Mesenchymal stem cell (in vitro differentiated cells and primary cell): Measurements from ENCODE around the gene CBR3.
"Not testable (repeated sequence)": the region's sequence is repeated elsewhere in the genome, so short reads cannot be mapped to it uniquely, and the experiment has no call there.

ENCODE experiments used
- DNase-seq: peaks from one replicate; pipeline ENCODE4 v3.0.0-alpha.2; 2013
- H2AFZ ChIP-seq: one replicate; pipeline ENCODE4 v1.6.1; 2013; ENCODE audit warnings: low read depth, mild to moderate bottlenecking, control low read depth, inconsistent platforms, low read length, moderate library complexity
- H2AK5ac ChIP-seq: 2 replicates; pipeline ENCODE4 v1.6.1; 2013; ENCODE audit warnings: low read length, moderate library complexity, mild to moderate bottlenecking, inconsistent platforms; ENCODE audit not compliant: severe bottlenecking
- H2BK120ac ChIP-seq: one replicate; pipeline ENCODE4 v1.6.1; 2013; ENCODE audit warnings: low read depth, mild to moderate bottlenecking, inconsistent platforms, low read length, moderate library complexity
- H2BK12ac ChIP-seq, 2 experiments: one replicate each; pipeline ENCODE4 v1.6.1; 2013; ENCODE audit warnings: inconsistent platforms in 2 of 2, low read length in 2 of 2, mild to moderate bottlenecking in 2 of 2, moderate library complexity in 2 of 2, control low read depth in 1 of 2
- H2BK15ac ChIP-seq: one replicate; pipeline ENCODE4 v1.6.1; 2013; ENCODE audit warnings: mild to moderate bottlenecking, low read depth, inconsistent platforms; ENCODE audit not compliant: poor library complexity, severe bottlenecking
- H2BK5ac ChIP-seq: 2 replicates; pipeline ENCODE4 v1.6.1; 2013; ENCODE audit warnings: low read depth, mild to moderate bottlenecking, low read length, control low read depth, inconsistent platforms; ENCODE audit not compliant: poor library complexity, severe bottlenecking
- H3K14ac ChIP-seq, 2 experiments: one replicate each; pipeline ENCODE4 v1.6.1; 2013; ENCODE audit warnings: inconsistent platforms in 2 of 2, low read length in 2 of 2, control low read depth in 1 of 2, mild to moderate bottlenecking in 1 of 2, moderate library complexity in 1 of 2
- H3K18ac ChIP-seq, 2 experiments: one replicate each; pipeline ENCODE4 v1.6.1; 2013; ENCODE audit warnings: inconsistent platforms in 2 of 2, low read length in 2 of 2, control low read depth in 1 of 2, low read depth in 1 of 2, mild to moderate bottlenecking in 1 of 2
- H3K23ac ChIP-seq, 2 experiments: one replicate each; pipeline ENCODE4 v1.6.1; 2013; ENCODE audit warnings: inconsistent platforms in 2 of 2, low read length in 2 of 2, mild to moderate bottlenecking in 2 of 2, moderate library complexity in 2 of 2, control low read depth in 1 of 2
- H3K27ac ChIP-seq: 2 replicates; pipeline ENCODE4 v1.5.1; 2013; ENCODE audit warnings: mild to moderate bottlenecking, moderate library complexity, low read length, control low read depth, inconsistent platforms; ENCODE audit not compliant: poor library complexity, severe bottlenecking
- H3K27me3 ChIP-seq, 2 experiments: 2 replicates each; pipeline versions ENCODE4 v1.6.1 to v1.7.0; 2013; ENCODE audit warnings: low read length in 2 of 2, mild to moderate bottlenecking in 2 of 2, moderate library complexity in 2 of 2, control low read depth in 1 of 2, inconsistent platforms in 1 of 2; ENCODE audit not compliant: control insufficient read depth in 1 of 2, insufficient read depth in 1 of 2
- H3K36me3 ChIP-seq, 2 experiments: 2 replicates each; pipeline versions ENCODE4 v1.6.1 to v1.7.0; 2013; ENCODE audit warnings: low read length in 2 of 2, control low read depth in 1 of 2, inconsistent platforms in 1 of 2, low read depth in 1 of 2, mild to moderate bottlenecking in 1 of 2; ENCODE audit not compliant: insufficient read depth in 2 of 2, control insufficient read depth in 1 of 2
- H3K4ac ChIP-seq, 2 experiments: one replicate each; pipeline ENCODE4 v1.6.1; 2013; ENCODE audit warnings: inconsistent platforms in 2 of 2, low read length in 2 of 2, mild to moderate bottlenecking in 2 of 2, moderate library complexity in 2 of 2, control low read depth in 1 of 2, low read depth in 1 of 2
- H3K4me1 ChIP-seq: 2 replicates; pipeline ENCODE4 v1.6.1; 2013; ENCODE audit warnings: low read depth, low read length, control low read depth; ENCODE audit not compliant: control insufficient read depth, insufficient read depth
- H3K4me2 ChIP-seq: 2 replicates; pipeline ENCODE4 v1.6.1; 2013; ENCODE audit warnings: low read length, mild to moderate bottlenecking, inconsistent platforms; ENCODE audit not compliant: poor library complexity, severe bottlenecking
- H3K4me3 ChIP-seq, 2 experiments: 2 replicates each; pipeline versions ENCODE4 v1.5.1 to v1.7.0; 2013; ENCODE audit warnings: low read length in 2 of 2, mild to moderate bottlenecking in 2 of 2, control low read depth in 1 of 2, low read depth in 1 of 2; ENCODE audit not compliant: insufficient read depth in 1 of 2
- H3K79me1 ChIP-seq: replicated peaks from 2 replicates; pipeline ENCODE4 v1.6.1; 2013; ENCODE audit warnings: mild to moderate bottlenecking, control low read depth, low read length, inconsistent platforms; ENCODE audit not compliant: poor library complexity, severe bottlenecking
- H3K9ac ChIP-seq: 2 replicates; pipeline ENCODE4 v1.7.0; 2013; ENCODE audit warnings: mild to moderate bottlenecking, low read length, moderate library complexity
- H3K9me3 ChIP-seq: 2 replicates; pipeline ENCODE4 v1.7.0; 2013; ENCODE audit warnings: mild to moderate bottlenecking, low read length; ENCODE audit not compliant: control insufficient read depth
- H4K8ac ChIP-seq: one replicate; pipeline ENCODE4 v1.6.1; 2013; ENCODE audit warnings: inconsistent platforms, mild to moderate bottlenecking, low read length, moderate library complexity
- H4K91ac ChIP-seq: one replicate; pipeline ENCODE4 v1.6.1; 2013; ENCODE audit warnings: mild to moderate bottlenecking, low read length, inconsistent platforms
- WGBS: methylation state at CpG from one replicate; pipeline ENCODE4 v1.1.7; 2013; ENCODE audit warnings: mixed read lengths; 5-methylcytosine and 5-hydroxymethylcytosine counted together

The CBR3 gene

GRCh38 chr21:36130414-36130762, 4.5 kb upstream of the CBR3 start:
- not testable (repeated sequence) for H3K36me3 ChIP-seq, H3K9me3 ChIP-seq, H3K27me3 ChIP-seq, H3K79me1 ChIP-seq, H3K27ac ChIP-seq, DNase-seq, H2BK15ac ChIP-seq, H4K91ac ChIP-seq, H3K18ac ChIP-seq, H2AFZ ChIP-seq, H2BK12ac ChIP-seq, H3K14ac ChIP-seq, H2BK5ac ChIP-seq, H4K8ac ChIP-seq, H2AK5ac ChIP-seq, H3K23ac ChIP-seq, H2BK120ac ChIP-seq, H3K4ac ChIP-seq
- 23% methylated on average over 9 of the region's 18 CpGs for WGBS
- peak overlapping the region; percentile 52 for H3K4me2 ChIP-seq
- peak overlapping the region; percentile 47 for H3K9ac ChIP-seq
- peaks cover 11% of the 10 kb centered on the region for H3K4me1 ChIP-seq
- H3K4me3 ChIP-seq, result peak overlapping the region in 1 of 2 experiments; percentile 58

- H2AK5ac ChIP-seq, H3K9me3 ChIP-seq, H3K36me3 ChIP-seq, H2BK120ac ChIP-seq, H2BK5ac ChIP-seq, H3K23ac ChIP-seq, H3K14ac ChIP-seq, H4K91ac ChIP-seq, H3K27ac ChIP-seq, H3K27me3 ChIP-seq, H2BK12ac ChIP-seq, H3K4me2 ChIP-seq, H2AFZ ChIP-seq, H4K8ac ChIP-seq, H3K18ac ChIP-seq, H2BK15ac ChIP-seq, DNase-seq, H3K79me1 ChIP-seq, H3K4ac ChIP-seq: not testable (repeated sequence)
- Histone ChIP-seq H3K9ac (peak overlapping the region; percentile 47), H3K4me1 (peaks cover 13% of the 10 kb centered on the region), H3K4me3 (peak overlapping the region in 1 of 2 experiments; percentile 58)
- 84% methylated on average over 5 of the region's 5 CpGs for WGBS
Observed at GRCh38 chr21:36130839-36131238, 4.0 kb upstream of the CBR3 start.

- Histone ChIP-seq H2BK15ac (no peak overlapping the region), H2BK5ac (no peak overlapping the region), H2BK12ac (no peak overlapping the region), H4K8ac (no peak overlapping the region), H3K4me3 (no peak overlapping the region), H2BK120ac (no peak overlapping the region), H3K4me1 (peaks cover 18% of the 10 kb centered on the region), H3K4me2 (no peak overlapping the region), H2AK5ac (no peak overlapping the region), H3K9me3 (no peaks in the 10 kb centered on the region), H3K27me3 (no peaks in the 10 kb centered on the region), H3K36me3 (peaks cover 0 to 11% of the 10 kb centered on the region in 2 experiments), H3K9ac (no peak overlapping the region), H3K27ac (no peak overlapping the region), H3K14ac (no peak overlapping the region), H3K79me1 (peaks cover 3% of the 10 kb centered on the region), H3K23ac (no peak overlapping the region), H3K4ac (peak overlapping the region in 1 of 2 experiments; percentile 13), H4K91ac (no peak overlapping the region), H2AFZ (no peak overlapping the region), H3K18ac (no peak overlapping the region)
- no peak for DNase-seq
- WGBS, result 96% methylated on average over 8 of the region's 8 CpGs
Observed at GRCh38 chr21:36132696-36133095, 2.2 kb upstream of the CBR3 start.

- Histone ChIP-seq H3K4me2 (peak overlapping the region; percentile 91), H2AFZ (peak overlapping the region; percentile 94), H3K79me1 (peaks cover 6% of the 10 kb centered on the region), H3K14ac (no peak overlapping the region), H2BK12ac (no peak overlapping the region), H3K4ac (no peak overlapping the region), H3K4me3 (peak overlapping the region; percentile 76 to 92), H2BK120ac (peak overlapping the region; percentile 61), H3K23ac (no peak overlapping the region), H2BK15ac (peak overlapping the region; percentile 89), H3K9me3 (no peaks in the 10 kb centered on the region), H2BK5ac (peak overlapping the region; percentile 58), H3K27me3 (no peaks in the 10 kb centered on the region), H3K27ac (peak overlapping the region; percentile 60), H4K91ac (no peak overlapping the region), H3K36me3 (peaks cover 0 to 35% of the 10 kb centered on the region in 2 experiments), H3K18ac (peak overlapping the region; percentile 59 to 71), H4K8ac (peak overlapping the region; percentile 27), H3K4me1 (peaks cover 16% of the 10 kb centered on the region), H3K9ac (peak overlapping the region; percentile 96), H2AK5ac (no peak overlapping the region)
- WGBS, result under 1% methylated on average over 58 of the region's 60 CpGs
- peak; percentile 89 for DNase-seq
Observed at GRCh38 chr21:36135391-36136102, 668 bp downstream of the CBR3 start.
